ENCODE measurements around the gene SLC10A6. TPM values are rescaled to one million over a fixed set of nuclear protein-coding genes. Genes with fewer than 3 reads are reported as not detected.

Gene SLC10A6
- total and polyA plus RNA-seq, 2 of the 13 experiments (the other 11 are each of a cell fraction or from before 2014, with no cell fraction given): not detected

DNA sequence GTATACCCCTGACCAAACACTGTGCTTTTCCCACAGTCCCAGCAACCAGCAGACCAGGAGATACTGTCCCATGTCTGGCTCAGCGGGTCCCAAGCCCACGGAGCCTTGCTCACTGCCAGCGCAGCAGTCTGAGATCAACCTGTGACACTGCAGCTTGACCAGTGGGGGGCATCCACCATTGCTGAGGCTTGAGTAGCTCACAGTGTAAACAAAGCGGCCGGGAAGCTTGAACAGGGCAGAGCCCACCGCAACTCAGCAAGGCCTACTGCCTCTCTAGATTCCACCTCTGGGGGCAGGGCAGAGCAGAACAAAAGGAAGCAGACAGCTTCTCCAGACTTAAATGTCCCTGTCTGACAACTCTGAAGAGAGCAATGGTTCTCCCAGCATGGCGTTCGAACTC is 58.1 kb downstream of the SLC10A6 start (continued):
- TF ChIP-seq TCF7L2 (IDR thresholded peaks at IDR 0.05; ENCODE audit: low read depth, low read length): no peak
- no peak for TF ChIP-seq ELF4 (CRISPR knock-in tag; IDR thresholded peaks at IDR 0.05; ENCODE audit: borderline replicate concordance)
- TF ChIP-seq, protein P1, sequence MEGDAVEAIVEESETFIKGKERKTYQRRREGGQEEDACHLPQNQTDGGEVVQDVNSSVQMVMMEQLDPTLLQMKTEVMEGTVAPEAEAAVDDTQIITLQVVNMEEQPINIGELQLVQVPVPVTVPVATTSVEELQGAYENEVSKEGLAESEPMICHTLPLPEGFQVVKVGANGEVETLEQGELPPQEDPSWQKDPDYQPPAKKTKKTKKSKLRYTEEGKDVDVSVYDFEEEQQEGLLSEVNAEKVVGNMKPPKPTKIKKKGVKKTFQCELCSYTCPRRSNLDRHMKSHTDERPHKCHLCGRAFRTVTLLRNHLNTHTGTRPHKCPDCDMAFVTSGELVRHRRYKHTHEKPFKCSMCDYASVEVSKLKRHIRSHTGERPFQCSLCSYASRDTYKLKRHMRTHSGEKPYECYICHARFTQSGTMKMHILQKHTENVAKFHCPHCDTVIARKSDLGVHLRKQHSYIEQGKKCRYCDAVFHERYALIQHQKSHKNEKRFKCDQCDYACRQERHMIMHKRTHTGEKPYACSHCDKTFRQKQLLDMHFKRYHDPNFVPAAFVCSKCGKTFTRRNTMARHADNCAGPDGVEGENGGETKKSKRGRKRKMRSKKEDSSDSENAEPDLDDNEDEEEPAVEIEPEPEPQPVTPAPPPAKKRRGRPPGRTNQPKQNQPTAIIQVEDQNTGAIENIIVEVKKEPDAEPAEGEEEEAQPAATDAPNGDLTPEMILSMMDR (CRISPR knock-in tag; IDR thresholded peaks at IDR 0.05): peak; percentile 73
- TF ChIP-seq ZNF20 (CRISPR knock-in tag; IDR thresholded peaks at IDR 0.05): no peak
- TF ChIP-seq ZNF430 (CRISPR knock-in tag; IDR thresholded peaks at IDR 0.05): no peak
- TF ChIP-seq DNMT1 (CRISPR knock-in tag; IDR thresholded peaks at IDR 0.05): no peak
- TF ChIP-seq ZNF878 (CRISPR knock-in tag; IDR thresholded peaks at IDR 0.05): no peak
- TF ChIP-seq ZEB1 (IDR thresholded peaks at IDR 0.05; ENCODE audit: insufficient replicate concordance, low read depth): no peak
- TF ChIP-seq, protein P2, sequence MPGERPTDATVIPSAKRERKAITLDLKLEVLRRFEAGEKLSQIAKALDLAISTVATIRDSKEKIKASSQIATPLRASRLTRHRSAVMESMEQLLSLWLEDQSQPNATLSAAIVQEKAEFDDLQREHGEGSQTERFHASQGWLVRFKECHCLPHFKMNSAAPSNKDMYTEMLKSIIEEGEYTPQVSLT (CRISPR knock-in tag; IDR thresholded peaks at IDR 0.05; ENCODE audit: borderline replicate concordance, low read depth): no peak
- no peak for TF ChIP-seq NCOA1 (CRISPR knock-in tag; IDR thresholded peaks at IDR 0.05)
- TF ChIP-seq CHD4 (IDR thresholded peaks at IDR 0.05; ENCODE audit: borderline replicate concordance, low read length): no peak
- peak; percentile 48; the same call in 1 of the 2 replicates for TF ChIP-seq ZBTB7B (CRISPR knock-in tag; IDR thresholded peaks at IDR 0.05)
- TF ChIP-seq SALL2 (CRISPR knock-in tag; IDR thresholded peaks at IDR 0.05): 0 out of 2 replicates have a peak, but pooled peaks have one; percentile 37
- TF ChIP-seq ZNF234 (CRISPR knock-in tag; conservative IDR thresholded peaks at IDR 0.05): no peak
- TF ChIP-seq, protein P3, sequence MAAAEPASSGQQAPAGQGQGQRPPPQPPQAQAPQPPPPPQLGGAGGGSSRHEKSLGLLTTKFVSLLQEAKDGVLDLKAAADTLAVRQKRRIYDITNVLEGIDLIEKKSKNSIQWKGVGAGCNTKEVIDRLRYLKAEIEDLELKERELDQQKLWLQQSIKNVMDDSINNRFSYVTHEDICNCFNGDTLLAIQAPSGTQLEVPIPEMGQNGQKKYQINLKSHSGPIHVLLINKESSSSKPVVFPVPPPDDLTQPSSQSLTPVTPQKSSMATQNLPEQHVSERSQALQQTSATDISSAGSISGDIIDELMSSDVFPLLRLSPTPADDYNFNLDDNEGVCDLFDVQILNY (CRISPR knock-in tag; conservative IDR thresholded peaks at IDR 0.05): no peak
- TF ChIP-seq CHD2 (IDR thresholded peaks at IDR 0.05; ENCODE audit: low read depth, low read length): no peak
- TF ChIP-seq ZNF761 (CRISPR knock-in tag; conservative IDR thresholded peaks at IDR 0.05): no peak
- no peak for TF ChIP-seq ZSCAN25 (CRISPR knock-in tag; IDR thresholded peaks at IDR 0.05)
- no peak for TF ChIP-seq EZH2 (conservative IDR thresholded peaks at IDR 0.05; ENCODE audit: low read depth, low read length)
- TF ChIP-seq, protein P4, sequence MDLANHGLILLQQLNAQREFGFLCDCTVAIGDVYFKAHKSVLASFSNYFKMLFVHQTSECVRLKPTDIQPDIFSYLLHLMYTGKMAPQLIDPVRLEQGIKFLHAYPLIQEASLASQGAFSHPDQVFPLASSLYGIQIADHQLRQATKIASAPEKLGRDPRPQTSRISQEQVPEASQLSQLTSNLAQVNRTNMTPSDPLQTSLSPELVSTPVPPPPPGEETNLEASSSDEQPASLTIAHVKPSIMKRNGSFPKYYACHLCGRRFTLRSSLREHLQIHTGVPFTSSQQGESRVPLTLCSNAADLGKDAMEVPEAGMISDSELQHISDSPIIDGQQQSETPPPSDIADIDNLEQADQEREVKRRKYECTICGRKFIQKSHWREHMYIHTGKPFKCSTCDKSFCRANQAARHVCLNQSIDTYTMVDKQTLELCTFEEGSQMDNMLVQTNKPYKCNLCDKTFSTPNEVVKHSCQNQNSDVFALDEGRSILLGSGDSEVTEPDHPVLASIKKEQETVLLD (CRISPR knock-in tag; IDR thresholded peaks at IDR 0.05; ENCODE audit: low read depth): no peak
- TF ChIP-seq ZNF7 (CRISPR knock-in tag; IDR thresholded peaks at IDR 0.05): no peak
- no peak for TF ChIP-seq ZNF263 (CRISPR knock-in tag; IDR thresholded peaks at IDR 0.05)
- TF ChIP-seq ZNF891 (CRISPR knock-in tag; IDR thresholded peaks at IDR 0.05): no peak
- TF ChIP-seq RARA (CRISPR knock-in tag; IDR thresholded peaks at IDR 0.05): no peak
- TF ChIP-seq ZFAT (CRISPR knock-in tag; conservative IDR thresholded peaks at IDR 0.05): no peak
- no peak for TF ChIP-seq NAIF1 (CRISPR knock-in tag; IDR thresholded peaks at IDR 0.05; ENCODE audit: borderline replicate concordance)
- no peak for TF ChIP-seq NRL (CRISPR knock-in tag; IDR thresholded peaks at IDR 0.05; ENCODE audit: borderline replicate concordance)
